ENCODE measurements around the gene R3HDM2. TPM values are rescaled to one million over a fixed set of nuclear protein-coding genes. Genes with fewer than 3 reads are reported as not detected.

Gene R3HDM2
- total RNA-seq, 3 donors from 2014 or later = 31.6 to 43.0 (median 35.7) TPM

- TF ChIP-seq POLR2A (IDR thresholded peaks at IDR 0.05) = no peak
- TF ChIP-seq, protein P1, sequence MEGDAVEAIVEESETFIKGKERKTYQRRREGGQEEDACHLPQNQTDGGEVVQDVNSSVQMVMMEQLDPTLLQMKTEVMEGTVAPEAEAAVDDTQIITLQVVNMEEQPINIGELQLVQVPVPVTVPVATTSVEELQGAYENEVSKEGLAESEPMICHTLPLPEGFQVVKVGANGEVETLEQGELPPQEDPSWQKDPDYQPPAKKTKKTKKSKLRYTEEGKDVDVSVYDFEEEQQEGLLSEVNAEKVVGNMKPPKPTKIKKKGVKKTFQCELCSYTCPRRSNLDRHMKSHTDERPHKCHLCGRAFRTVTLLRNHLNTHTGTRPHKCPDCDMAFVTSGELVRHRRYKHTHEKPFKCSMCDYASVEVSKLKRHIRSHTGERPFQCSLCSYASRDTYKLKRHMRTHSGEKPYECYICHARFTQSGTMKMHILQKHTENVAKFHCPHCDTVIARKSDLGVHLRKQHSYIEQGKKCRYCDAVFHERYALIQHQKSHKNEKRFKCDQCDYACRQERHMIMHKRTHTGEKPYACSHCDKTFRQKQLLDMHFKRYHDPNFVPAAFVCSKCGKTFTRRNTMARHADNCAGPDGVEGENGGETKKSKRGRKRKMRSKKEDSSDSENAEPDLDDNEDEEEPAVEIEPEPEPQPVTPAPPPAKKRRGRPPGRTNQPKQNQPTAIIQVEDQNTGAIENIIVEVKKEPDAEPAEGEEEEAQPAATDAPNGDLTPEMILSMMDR (IDR thresholded peaks at IDR 0.05) = no peak
- no peak for TF ChIP-seq POLR2AphosphoS5 (IDR thresholded peaks at IDR 0.05)
- H3K27me3 ChIP-seq = peaks cover 8 to 55% of the 10 kb centered on the region in 2 donors
- peak within 1 kb of the TSS; percentile 28 to 78 (median 53) for H3K4me3 ChIP-seq
- peaks cover 7 to 8% of the 10 kb centered on the region in 2 donors for H3K4me1 ChIP-seq
- H3K36me3 ChIP-seq = no peaks in the 10 kb centered on the region
- no peak for DNase-seq (ENCODE audit: low spot score in 2 of 2)
- no peaks in the 10 kb centered on the region for H3K9me3 ChIP-seq
- H3K27ac ChIP-seq = no peak within 1 kb of the TSS
- intact Hi-C loops (cut with DNase I; ENCODE audit: low total_unique reads) = no loop called here
Observed at GRCh38 chr12:57216014-57216911, 214.6 kb downstream of the R3HDM2 start, which contains the start of gene NXPH4. TSS of gene NXPH4 (plus strand) at chr12:57216794. CDS start at chr12:57216970, 176 bp downstream.

DNA sequence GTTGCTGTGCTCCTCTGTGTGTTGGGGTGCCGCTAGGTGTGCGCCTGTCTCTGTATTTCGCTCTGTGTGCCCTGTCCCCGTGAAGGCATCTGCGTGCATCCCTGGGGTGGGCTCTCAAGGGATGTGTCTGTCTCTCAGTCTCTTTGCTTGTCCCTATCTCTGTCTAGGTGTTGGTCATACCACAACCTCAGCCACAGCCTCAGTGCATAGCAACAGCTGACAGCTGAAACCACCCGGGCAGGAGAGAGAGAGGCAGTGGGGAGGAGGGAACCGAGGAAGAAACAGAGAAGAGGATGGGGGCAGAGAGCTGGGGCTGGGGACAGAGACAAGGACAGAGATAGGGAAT lies 215.2 kb downstream of the R3HDM2 start:
- intact Hi-C loops (cut with DNase I; ENCODE audit: low total_unique reads) = no loop called here
- TF ChIP-seq, protein P1 (IDR thresholded peaks at IDR 0.05) = no peak
- TF ChIP-seq POLR2A (IDR thresholded peaks at IDR 0.05) (no peak), POLR2AphosphoS5 (IDR thresholded peaks at IDR 0.05) (no peak)
- Histone ChIP-seq H3K9me3 (no peaks in the 10 kb centered on the region), H3K4me3 (peak overlapping the region in 1 of 3 donors; percentile 78), H3K4me1 (peaks cover 7 to 8% of the 10 kb centered on the region in 2 donors), H3K27me3 (peaks cover 6 to 49% of the 10 kb centered on the region in 2 donors), H3K36me3 (no peaks in the 10 kb centered on the region), H3K27ac (no peak overlapping the region)
- no peak for DNase-seq (ENCODE audit: low spot score in 2 of 2)

DNA sequence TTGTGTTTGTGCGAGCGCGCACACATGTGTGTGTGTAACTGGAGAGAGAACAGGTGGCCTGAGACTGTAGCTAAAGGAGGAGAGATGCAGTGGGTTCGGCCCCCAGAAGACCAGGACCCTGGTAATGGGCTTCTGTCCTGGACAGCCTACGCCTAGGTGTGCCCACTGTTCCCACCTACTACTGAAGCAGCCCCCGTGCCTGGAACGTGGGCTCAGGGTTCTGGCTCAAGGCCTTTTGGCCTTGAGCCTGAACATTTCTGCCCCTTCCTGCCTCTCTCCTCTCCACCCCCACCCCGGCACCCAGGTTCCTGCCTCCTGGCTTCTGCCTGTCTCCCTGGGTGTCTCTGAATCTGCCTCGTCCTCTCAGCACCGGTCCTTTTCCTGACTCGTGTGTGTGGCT lies 215.8 kb downstream of the R3HDM2 start:
- H3K9me3 ChIP-seq = no peaks in the 10 kb centered on the region
- H3K4me1 ChIP-seq = peaks cover 7 to 8% of the 10 kb centered on the region in 2 donors
- H3K27me3 ChIP-seq = peaks cover 5 to 43% of the 10 kb centered on the region in 2 donors
- no peak overlapping the region for H3K27ac ChIP-seq
- no peaks in the 10 kb centered on the region for H3K36me3 ChIP-seq
- intact Hi-C loops (cut with DNase I; ENCODE audit: low total_unique reads) = no loop called here
- DNase-seq (ENCODE audit: low spot score in 2 of 2) = no peak
- H3K4me3 ChIP-seq = no peak overlapping the region
- TF ChIP-seq, protein P1 (IDR thresholded peaks at IDR 0.05) = no peak
- TF ChIP-seq POLR2AphosphoS5 (IDR thresholded peaks at IDR 0.05) (no peak), POLR2A (IDR thresholded peaks at IDR 0.05) (no peak)

- H3K27me3 ChIP-seq = peaks cover 3 to 36% of the 10 kb centered on the region in 2 donors
- no peak for TF ChIP-seq POLR2AphosphoS5 (IDR thresholded peaks at IDR 0.05)
- TF ChIP-seq, protein P1 (IDR thresholded peaks at IDR 0.05) = peak in 2 of 3 donors; percentile 58 to 70
- no peaks in the 10 kb centered on the region for H3K36me3 ChIP-seq
- no peak overlapping the region for H3K27ac ChIP-seq
- no peaks in the 10 kb centered on the region for H3K9me3 ChIP-seq
- H3K4me3 ChIP-seq = no peak overlapping the region
- peaks cover 7 to 8% of the 10 kb centered on the region in 2 donors for H3K4me1 ChIP-seq
- peak in 1 of 2 donors; percentile 46 for DNase-seq (ENCODE audit: low spot score in 2 of 2)
- intact Hi-C loops (cut with DNase I; ENCODE audit: low total_unique reads) = no loop called here
Observed at GRCh38 chr12:57214398-57214781, 216.5 kb downstream of the R3HDM2 start.

DNA sequence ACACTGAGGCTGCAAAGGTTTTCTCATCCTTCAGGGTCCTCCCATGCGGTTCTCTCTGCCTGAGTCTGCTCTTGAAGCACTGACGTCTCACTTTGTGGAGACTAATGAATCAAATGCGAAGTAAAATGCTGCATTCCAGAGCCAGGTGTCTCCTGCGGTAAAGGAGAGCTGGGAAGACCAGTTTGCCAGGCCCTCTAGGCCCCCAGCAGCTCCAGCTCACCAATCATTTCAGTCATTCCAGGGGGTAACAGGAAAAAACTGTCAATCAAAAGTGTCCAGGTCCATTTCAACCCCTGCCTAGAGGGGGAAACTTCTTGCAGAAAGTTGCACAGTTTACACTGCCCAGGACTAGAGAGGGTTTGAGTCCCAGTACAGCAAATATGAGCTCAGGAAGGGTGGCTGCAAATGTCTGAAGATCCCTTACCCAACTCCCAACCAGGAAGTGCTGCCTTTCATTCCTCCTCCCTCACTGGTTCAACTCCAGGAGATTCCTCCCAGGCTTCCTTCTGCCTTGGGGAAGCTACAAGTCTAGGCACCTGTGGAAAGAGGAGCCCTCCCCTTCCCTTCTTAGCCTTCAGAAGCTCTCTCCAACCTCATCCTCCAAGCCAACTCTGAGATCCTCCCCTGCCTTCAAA lies 217.0 kb downstream of the R3HDM2 start:
- intact Hi-C loops (cut with DNase I; ENCODE audit: low total_unique reads) = no loop called here
- Histone ChIP-seq H3K4me1 (peaks cover 7 to 8% of the 10 kb centered on the region in 2 donors), H3K27ac (peak overlapping the region in 1 of 2 donors; percentile 4), H3K4me3 (no peak overlapping the region), H3K36me3 (no peaks in the 10 kb centered on the region), H3K27me3 (peaks cover 3 to 31% of the 10 kb centered on the region in 2 donors), H3K9me3 (no peaks in the 10 kb centered on the region)
- DNase-seq (ENCODE audit: low spot score in 2 of 2) = no peak
- TF ChIP-seq, protein P1 (IDR thresholded peaks at IDR 0.05) = no peak
- TF ChIP-seq POLR2A (IDR thresholded peaks at IDR 0.05) (no peak), POLR2AphosphoS5 (IDR thresholded peaks at IDR 0.05) (no peak)

Measured in breast epithelium (tissue), 4 donors.